CD4-positive, alpha-beta T cell treated with Interleukin-21 for 1 hour (primary cell): Measurements from ENCODE around the gene TYR.
"Not testable (repeated sequence)": the region's sequence is repeated elsewhere in the genome, so short reads cannot be mapped to it uniquely, and the experiment has no call there.

Experiments used
- DNase-seq: peaks from one replicate; pipeline ENCODE4 v3.0.0-alpha.2; 2020

Gene TYR

GRCh38 chr11:89177691-89178231 is at the start of gene TYR:
TYR (plus strand) TSS chr11:89177875; CDS start chr11:89177954, 79 bp downstream.
- no peak for DNase-seq

GRCh38 chr11:89136606-89137005 is 41.1 kb upstream of the TYR start:
- DNase-seq: no peak

- DNase-seq: no peak
Observed at GRCh38 chr11:89147229-89147628, 30.4 kb upstream of the TYR start.

GRCh38 chr11:89159974-89160373 is 17.7 kb upstream of the TYR start:
- DNase-seq: no peak

GRCh38 chr11:89161949-89162348 is 15.7 kb upstream of the TYR start:
- DNase-seq: no peak

GRCh38 chr11:89163686-89164085 is 14.0 kb upstream of the TYR start:
- no peak for DNase-seq

GRCh38 chr11:89168396-89168795 is 9.3 kb upstream of the TYR start:
- no peak for DNase-seq

- no peak for DNase-seq
Observed at GRCh38 chr11:89175796-89176195, 1.9 kb upstream of the TYR start.

GRCh38 chr11:89176938-89177337 is 737 bp upstream of the TYR start:
- DNase-seq: no peak

GRCh38 chr11:89181111-89181510 is 3.4 kb downstream of the TYR start:
- DNase-seq: no peak

GRCh38 chr11:89182773-89183518 is 5.3 kb downstream of the TYR start:
- DNase-seq: no peak

GRCh38 chr11:89184021-89184420 is 6.3 kb downstream of the TYR start:
- no peak for DNase-seq

- no peak for DNase-seq
Observed at GRCh38 chr11:89189776-89190175, 12.1 kb downstream of the TYR start.

GRCh38 chr11:89201138-89201537 is 23.5 kb downstream of the TYR start:
- DNase-seq: no peak

GRCh38 chr11:89203814-89204213 is 26.1 kb downstream of the TYR start:
- no peak for DNase-seq

- no peak for DNase-seq
Observed at GRCh38 chr11:89205378-89205777, 27.7 kb downstream of the TYR start.

- no peak for DNase-seq
Observed at GRCh38 chr11:89220684-89221339, 43.1 kb downstream of the TYR start.

GRCh38 chr11:89235083-89235482 is 57.4 kb downstream of the TYR start:
- no peak for DNase-seq

- no peak for DNase-seq
Observed at GRCh38 chr11:89235976-89236375, 58.3 kb downstream of the TYR start.

GRCh38 chr11:89247007-89247406 is 69.3 kb downstream of the TYR start:
- not testable (repeated sequence) for DNase-seq

GRCh38 chr11:89249196-89249595 is 71.5 kb downstream of the TYR start:
- DNase-seq: no peak

- DNase-seq: not testable (repeated sequence)
Observed at GRCh38 chr11:89261483-89261882, 83.8 kb downstream of the TYR start.

GRCh38 chr11:89267660-89268302 is 90.1 kb downstream of the TYR start:
- DNase-seq: no peak
